ENCODE data around the gene P3H4. TPM values are rescaled to one million over a fixed set of nuclear protein-coding genes. Genes with fewer than 3 reads are reported as not detected.
"Not testable (repeated sequence)": the region's sequence is repeated elsewhere in the genome, so short reads cannot be mapped to it uniquely, and the experiment has no call there.

Gene P3H4
- total RNA-seq, 4 donors from 2014 or later, result 2.4 to 7.1 (median 3.7) TPM

DNA sequence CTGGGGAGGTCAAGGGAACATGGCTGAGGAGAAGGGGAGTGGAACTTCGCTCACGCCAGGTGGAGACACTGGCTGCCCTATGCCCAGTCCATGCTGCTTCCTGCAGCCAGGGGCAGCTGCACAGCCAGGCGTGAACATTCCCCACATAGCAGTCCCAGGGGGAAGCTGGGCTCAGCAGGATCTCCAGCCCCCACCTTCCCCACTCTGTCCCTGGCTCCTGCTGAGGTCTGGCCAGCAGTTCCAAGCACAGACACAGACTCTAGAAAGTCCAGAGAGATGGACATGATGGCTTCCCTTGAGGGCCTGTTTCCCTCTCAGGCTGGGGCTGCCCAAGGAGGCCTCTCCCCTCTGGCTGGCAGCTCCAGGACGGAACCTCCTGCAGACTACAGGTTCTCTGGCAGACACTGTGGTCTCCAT, 34.6 kb downstream of the P3H4 start:
- Histone ChIP-seq H3K4me1 (peaks cover 54 to 100% (median 89%) of the 10 kb centered on the region in 3 donors), H3K36me3 (peaks cover 0 to 28% (median 0%) of the 10 kb centered on the region in 3 donors), H3K9me3 (no peaks in the 10 kb centered on the region), H3K4me3 (peak overlapping the region in 2 of 4 donors; percentile 13 to 21), H3K27ac (peak overlapping the region; percentile 88 to 99 (median 95)), H3K27me3 (no peaks in the 10 kb centered on the region)
- no peak for DNase-seq
- WGBS, 2 donors, result 50 to 67% methylated on average over 1 to 2 of the region's 4 CpGs
- TF ChIP-seq CTCF (IDR thresholded peaks at IDR 0.05), result peak in 4 of 6 experiments; percentile 14 to 27 (median 20)
- TF ChIP-seq POLR2A (IDR thresholded peaks at IDR 0.05), result no peak
- intact Hi-C loops (cut with DNase I), result no loop called here

- intact Hi-C loops (cut with DNase I); H3K27me3 ChIP-seq; DNase-seq; H3K9me3 ChIP-seq: not testable (repeated sequence)
- 65 to 66% methylated on average over 14 of the region's 14 CpGs for WGBS, 2 donors
- Histone ChIP-seq H3K4me3 (peak overlapping the region in 2 of 4 donors; percentile 7), H3K4me1 (peaks cover 58 to 100% (median 88%) of the 10 kb centered on the region in 3 donors), H3K36me3 (peaks cover 2 to 34% (median 5%) of the 10 kb centered on the region in 3 donors), H3K27ac (peak overlapping the region; percentile 75 to 99 (median 95))
Observed at GRCh38 chr17:41776262-41776900, 35.4 kb downstream of the P3H4 start.

DNA sequence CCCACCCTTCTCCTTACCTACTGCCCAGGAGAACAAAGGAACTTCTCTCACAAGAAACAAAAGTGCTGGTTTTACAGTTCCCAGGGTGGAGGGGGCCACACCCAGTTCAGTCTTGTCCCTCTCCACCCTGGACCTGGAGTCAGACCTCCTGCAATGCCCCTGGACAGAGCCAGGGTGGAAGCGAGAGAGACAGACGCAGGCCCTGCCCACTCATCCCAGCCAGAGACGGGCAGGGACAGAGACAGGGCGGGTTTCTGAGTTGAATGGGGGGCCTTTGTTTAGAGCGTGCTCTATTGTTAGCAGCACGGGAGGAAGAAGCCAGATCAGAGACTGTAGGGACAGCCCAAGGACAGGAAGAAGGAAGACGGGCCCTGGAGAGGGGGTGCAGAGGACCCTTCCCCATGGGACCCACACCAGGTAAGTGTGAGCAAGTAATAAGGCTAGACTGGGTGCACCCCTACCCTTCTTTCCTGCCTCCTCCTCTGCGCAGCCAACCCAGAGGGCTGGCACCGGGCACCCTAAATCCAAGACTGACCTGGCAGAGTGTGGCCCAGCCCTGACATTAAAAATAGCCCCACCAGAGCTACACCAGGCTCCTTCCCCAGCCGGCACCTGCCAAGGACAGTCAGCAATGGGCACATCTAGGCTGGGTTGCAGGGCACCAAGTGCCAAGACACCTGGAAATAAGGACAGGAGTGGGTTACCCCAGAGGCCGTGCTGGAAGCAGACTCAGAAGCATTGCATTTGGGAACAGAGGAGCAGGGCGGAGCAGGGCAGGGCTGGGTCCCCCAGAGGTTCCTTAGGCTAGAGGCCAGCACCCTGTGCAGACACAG, 36.1 kb downstream of the P3H4 start:
- no peak for DNase-seq
- intact Hi-C loops (cut with DNase I), result no loop called here
- Histone ChIP-seq H3K4me3 (peak overlapping the region in 2 of 4 donors; percentile 7), H3K36me3 (peaks cover 9 to 42% (median 13%) of the 10 kb centered on the region in 3 donors), H3K9me3 (no peaks in the 10 kb centered on the region), H3K4me1 (peaks cover 59 to 100% (median 89%) of the 10 kb centered on the region in 3 donors), H3K27ac (peak overlapping the region; percentile 75 to 99 (median 95)), H3K27me3 (no peaks in the 10 kb centered on the region)
- 53 to 66% methylated on average over 3 to 9 of the region's 12 CpGs for WGBS, 2 donors
- TF ChIP-seq CTCF (IDR thresholded peaks at IDR 0.05), result no peak
- peak in 1 of 4 donors; percentile 26 for TF ChIP-seq POLR2A (IDR thresholded peaks at IDR 0.05)

DNA sequence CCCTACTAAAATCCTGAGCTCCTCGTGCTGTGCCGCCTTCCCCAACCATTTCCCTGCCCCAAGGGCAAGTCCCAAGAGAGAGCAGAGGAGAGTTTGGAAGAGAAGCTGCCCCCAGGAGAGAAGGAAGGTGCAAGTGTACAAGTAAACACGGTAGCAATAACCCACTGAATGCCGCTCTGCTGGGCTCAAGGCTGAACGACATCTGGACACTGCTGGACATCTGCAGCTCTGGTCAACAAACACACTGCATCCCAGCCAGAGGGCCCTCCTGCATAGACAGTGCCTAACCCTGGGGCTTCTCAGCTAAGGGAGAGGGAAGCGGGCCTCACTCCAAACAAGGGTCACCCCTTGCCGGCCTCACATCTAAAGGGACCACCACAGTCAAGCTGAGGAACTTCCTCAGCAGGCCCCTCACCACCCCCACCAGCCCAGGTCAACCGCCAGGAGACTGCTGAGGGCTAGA, 38.0 kb downstream of the P3H4 start:
- Histone ChIP-seq H3K4me3 (peak overlapping the region in 3 of 4 donors; percentile 24 to 42 (median 29)), H3K36me3 (peaks cover 20 to 61% (median 29%) of the 10 kb centered on the region in 3 donors), H3K27me3 (no peaks in the 10 kb centered on the region), H3K27ac (peak overlapping the region; percentile 92 to 99 (median 96)), H3K9me3 (no peaks in the 10 kb centered on the region), H3K4me1 (peaks cover 59 to 88% (median 72%) of the 10 kb centered on the region in 3 donors)
- TF ChIP-seq POLR2A (IDR thresholded peaks at IDR 0.05) (no peak), CTCF (IDR thresholded peaks at IDR 0.05) (no peak)
- no peak for DNase-seq
- intact Hi-C loops (cut with DNase I), result no loop called here
- WGBS, 2 donors, result 39 to 50% methylated on average over 3 to 5 of the region's 8 CpGs

GRCh38 chr17:41773190-41773588, 38.6 kb downstream of the P3H4 start:
- Histone ChIP-seq H3K4me1 (peaks cover 58 to 83% (median 68%) of the 10 kb centered on the region in 3 donors), H3K4me3 (peak overlapping the region in 3 of 4 donors; percentile 24 to 42 (median 29)), H3K27ac (peak overlapping the region; percentile 92 to 99 (median 96)), H3K36me3 (peaks cover 24 to 66% (median 33%) of the 10 kb centered on the region in 3 donors), H3K9me3 (no peaks in the 10 kb centered on the region), H3K27me3 (no peaks in the 10 kb centered on the region)
- intact Hi-C loops (cut with DNase I), result no loop called here
- no peak for DNase-seq
- 25 to 28% methylated on average over 7 to 8 of the region's 12 CpGs for WGBS, 2 donors
- peak in 2 of 6 experiments; percentile 4 to 16 for TF ChIP-seq CTCF (IDR thresholded peaks at IDR 0.05)
- peak in 2 of 4 donors; percentile 45 to 56 for TF ChIP-seq POLR2A (IDR thresholded peaks at IDR 0.05)

Measured in esophagus squamous epithelium (tissue), 5 donors.